HEK293 (cell line): ENCODE results near the gene PGPEP1.

Experiments used
- CTCF ChIA-PET: fragments of 350-600 bp; formaldehyde crosslinking; extraction: SDS; loops from one replicate; lab custom pipeline; 2021; ENCODE audit warnings: antibody characterized with exemption; lab: Yijun Ruan, JAX
- POLR2A ChIA-PET: fragments of 300-600 bp; formaldehyde crosslinking; extraction: SDS; loops from one replicate; lab custom pipeline; 2020; ENCODE audit warnings: antibody characterized with exemption, inconsistent platforms; lab: Yijun Ruan, JAX
- H3K27ac ChIP-seq: fragments of 200-500 bp; sonication (Bioruptor generic); 2 replicates; pipeline ENCODE4 v1.5.1; 2014; ENCODE audit warnings: low read depth, low read length, control low read depth, inconsistent platforms; ENCODE audit errors: extremely low read depth
- H3K36me3 ChIP-seq, 2 experiments: fragments of 200-500 bp in 1 of 2; sonication (Bioruptor generic) in 1 of 2; 1 replicate in 1 of 2; 2 replicates in 1 of 2; pipeline ENCODE4 v1.5.1; 2014 to 2017; ENCODE audit warnings: inconsistent platforms in 2 of 2, low read length in 2 of 2; ENCODE audit not compliant: control insufficient read depth in 2 of 2, insufficient read depth in 1 of 2
- H3K4me1 ChIP-seq: fragments of 200-500 bp; sonication (Bioruptor generic); 2 replicates; pipeline ENCODE4 v1.5.1; 2014; ENCODE audit warnings: mild to moderate bottlenecking, low read length, inconsistent platforms; ENCODE audit not compliant: control insufficient read depth, insufficient read depth
- H3K4me3 ChIP-seq: 2 replicates; pipeline ENCODE4 v1.5.1; 2011; ENCODE audit warnings: low read depth, mild to moderate bottlenecking, control low read depth, low read length, moderate library complexity
- H3K9me3 ChIP-seq: fragments of 200-500 bp; sonication (Bioruptor generic); 2 replicates; pipeline ENCODE4 v1.5.1; 2014; ENCODE audit warnings: low read depth, low read length, inconsistent platforms; ENCODE audit not compliant: control insufficient read depth, insufficient read depth
- CTCF ChIP-seq: fragments of 450-650 bp; formaldehyde crosslinking; IDR thresholded peaks from 2 replicates; pipeline ENCODE4 v1.5.1; 2016; ENCODE audit warnings: missing biosample characterization, missing genetic modification characterization
- EGR2 ChIP-seq: fragments of 450-650 bp; formaldehyde crosslinking; IDR thresholded peaks from 2 replicates; pipeline ENCODE4 v1.5.1; 2016; ENCODE audit warnings: low read depth, missing biosample characterization, missing genetic modification characterization
- KLF10 ChIP-seq: fragments of 450-650 bp; IDR thresholded peaks from 2 replicates; pipeline ENCODE4 v1.5.1; 2018; ENCODE audit warnings: missing biosample characterization, mild to moderate bottlenecking, missing genetic modification characterization
- KLF9 ChIP-seq: fragments of 450-650 bp; formaldehyde crosslinking; IDR thresholded peaks from 2 replicates; pipeline ENCODE4 v1.5.1; 2016; ENCODE audit warnings: missing biosample characterization, missing genetic modification characterization, low read depth
- RBAK ChIP-seq: fragments of 450-650 bp; formaldehyde crosslinking; IDR thresholded peaks from 2 replicates; pipeline ENCODE4 v1.5.1; 2016; ENCODE audit warnings: missing biosample characterization, missing genetic modification characterization
- SCRT2 ChIP-seq: fragments of 450-650 bp; formaldehyde crosslinking; IDR thresholded peaks from 2 replicates; pipeline ENCODE4 v1.5.1; 2016; ENCODE audit warnings: missing biosample characterization, missing genetic modification characterization
- YY1 ChIP-seq: fragments of 450-650 bp; formaldehyde crosslinking; IDR thresholded peaks from 2 replicates; pipeline ENCODE4 v1.5.1; 2018; ENCODE audit warnings: missing biosample characterization, missing genetic modification characterization
- ZBTB10 ChIP-seq: fragments of 450-650 bp; formaldehyde crosslinking; IDR thresholded peaks from 2 replicates; pipeline ENCODE4 v1.5.1; 2016; ENCODE audit warnings: missing biosample characterization, missing genetic modification characterization
- ZNF138 ChIP-seq: fragments of 450-650 bp; formaldehyde crosslinking; IDR thresholded peaks from 2 replicates; pipeline ENCODE4 v1.5.1; 2016; ENCODE audit warnings: missing biosample characterization, missing genetic modification characterization, borderline replicate concordance
- ZNF341 ChIP-seq: fragments of 450-650 bp; formaldehyde crosslinking; IDR thresholded peaks from 2 replicates; pipeline ENCODE4; 2016; ENCODE audit warnings: low read depth, missing biosample characterization, missing genetic modification characterization
- ZNF37A ChIP-seq: fragments of 450-650 bp; IDR thresholded peaks from 2 replicates; pipeline ENCODE4 v1.5.1; 2018; ENCODE audit warnings: missing biosample characterization, missing genetic modification characterization
- ZNF473 ChIP-seq: fragments of 450-650 bp; formaldehyde crosslinking; IDR thresholded peaks from 2 replicates; pipeline ENCODE4 v1.5.1; 2017; ENCODE audit warnings: missing biosample characterization, missing genetic modification characterization
- ZNF501 ChIP-seq: fragments of 450-650 bp; formaldehyde crosslinking; IDR thresholded peaks from 2 replicates; pipeline ENCODE4 v1.5.1; 2016; ENCODE audit warnings: missing biosample characterization, missing genetic modification characterization
- ZNF544 ChIP-seq: fragments of 450-650 bp; formaldehyde crosslinking; IDR thresholded peaks from 2 replicates; pipeline ENCODE4 v1.5.0; 2017; ENCODE audit warnings: missing biosample characterization, missing genetic modification characterization
- ZNF548 ChIP-seq: fragments of 450-650 bp; formaldehyde crosslinking; IDR thresholded peaks from 2 replicates; pipeline ENCODE4 v1.5.1; 2016; ENCODE audit warnings: missing biosample characterization, missing genetic modification characterization
- ZNF596 ChIP-seq: fragments of 450-650 bp; IDR thresholded peaks from 2 replicates; pipeline ENCODE4 v1.5.0; 2018; ENCODE audit warnings: missing biosample characterization, mild to moderate bottlenecking, missing genetic modification characterization, moderate library complexity
- ZNF610 ChIP-seq: fragments of 450-650 bp; formaldehyde crosslinking; IDR thresholded peaks from 2 replicates; pipeline ENCODE4 v1.5.1; 2016; ENCODE audit warnings: missing biosample characterization, missing genetic modification characterization, borderline replicate concordance
- ZNF645 ChIP-seq: fragments of 450-650 bp; formaldehyde crosslinking; IDR thresholded peaks from 2 replicates; pipeline ENCODE4; 2016; ENCODE audit warnings: missing biosample characterization, missing genetic modification characterization
- ZNF654 ChIP-seq: fragments of 450-650 bp; formaldehyde crosslinking; IDR thresholded peaks from 2 replicates; pipeline ENCODE4 v1.5.1; 2016; ENCODE audit warnings: low read depth, missing biosample characterization, missing genetic modification characterization
- ZSCAN30 ChIP-seq: fragments of 450-650 bp; IDR thresholded peaks from 2 replicates; pipeline ENCODE4 v1.5.1; 2018; ENCODE audit warnings: missing biosample characterization, mild to moderate bottlenecking, missing genetic modification characterization, moderate library complexity
- ZXDB ChIP-seq: fragments of 450-650 bp; formaldehyde crosslinking; IDR thresholded peaks from 2 replicates; pipeline ENCODE4 v1.5.1; 2016; ENCODE audit warnings: missing biosample characterization, missing genetic modification characterization
- TF ChIP-seq, protein P1 (sequence below): fragments of 450-650 bp; formaldehyde crosslinking; IDR thresholded peaks from 2 replicates; pipeline ENCODE4 v1.5.1; 2016; ENCODE audit warnings: missing biosample characterization, missing genetic modification characterization
- TF ChIP-seq, protein P2 (sequence below): fragments of 450-650 bp; formaldehyde crosslinking; IDR thresholded peaks from 2 replicates; pipeline ENCODE4 v1.5.1; 2016; ENCODE audit warnings: missing biosample characterization, missing genetic modification characterization
- TF ChIP-seq, protein P3 (sequence below): fragments of 450-650 bp; formaldehyde crosslinking; IDR thresholded peaks from 2 replicates; pipeline ENCODE4 v1.5.1; 2016; ENCODE audit warnings: missing biosample characterization, missing genetic modification characterization

PGPEP1 gene

DNA sequence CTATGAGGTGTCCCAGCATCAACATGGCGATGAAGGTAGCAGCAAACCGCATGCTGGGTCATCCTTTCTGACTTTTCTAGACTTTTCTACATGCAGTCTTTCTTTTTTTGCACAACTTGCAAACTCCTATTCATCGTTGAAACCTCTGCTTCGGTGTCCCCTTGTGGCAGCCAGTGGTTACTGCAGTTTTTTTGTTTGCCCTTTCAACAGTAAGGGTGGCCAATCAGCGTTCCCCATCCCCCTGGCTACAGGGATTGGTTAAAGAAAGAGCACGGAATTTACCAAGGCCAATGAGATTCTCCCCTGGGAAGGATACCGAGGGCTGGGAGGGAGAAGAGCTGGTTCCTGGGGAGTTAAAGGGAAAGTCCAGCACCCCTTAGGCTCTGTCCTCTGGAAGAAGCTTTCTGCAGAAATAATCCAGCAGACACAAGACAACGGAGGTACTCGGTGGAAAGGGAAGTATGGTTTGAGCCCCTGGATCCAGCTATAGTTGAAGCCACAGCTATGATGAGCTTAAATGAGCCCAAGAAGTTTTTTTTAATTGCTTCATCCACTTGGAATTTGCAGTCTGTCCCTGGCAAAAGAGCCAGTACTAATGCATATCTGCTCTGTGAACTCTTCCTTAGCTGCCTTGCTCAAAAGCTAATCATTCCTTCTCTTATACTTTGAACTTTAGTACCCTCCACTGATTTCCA, 11.9 kb upstream of the PGPEP1 start:
- Histone ChIP-seq H3K4me3 (peak overlapping the region; percentile 23), H3K9me3 (no peaks in the 10 kb centered on the region), H3K36me3 (no peaks in the 10 kb centered on the region), H3K27ac (peak overlapping the region; percentile 27; the same call in 1 of the 2 replicates), H3K4me1 (peaks cover 1% of the 10 kb centered on the region)
- CTCF ChIA-PET = interaction anchor here (0.6 to 9.9 kb wide), 47 partner anchors 8 to 736 kb away, joined by 3 to 195 read pairs (median 4); partner anchors contain the start of genes IQCN, JUND and SSBP4
- POLR2A ChIA-PET = interaction anchor here (0.5 to 4.9 kb wide), 13 partner anchors 10 to 136 kb away, joined by 3 to 117 read pairs (median 4); partner anchors contain the start of genes JUND, MPV17L2 and SSBP4
- TF ChIP-seq, protein P1, sequence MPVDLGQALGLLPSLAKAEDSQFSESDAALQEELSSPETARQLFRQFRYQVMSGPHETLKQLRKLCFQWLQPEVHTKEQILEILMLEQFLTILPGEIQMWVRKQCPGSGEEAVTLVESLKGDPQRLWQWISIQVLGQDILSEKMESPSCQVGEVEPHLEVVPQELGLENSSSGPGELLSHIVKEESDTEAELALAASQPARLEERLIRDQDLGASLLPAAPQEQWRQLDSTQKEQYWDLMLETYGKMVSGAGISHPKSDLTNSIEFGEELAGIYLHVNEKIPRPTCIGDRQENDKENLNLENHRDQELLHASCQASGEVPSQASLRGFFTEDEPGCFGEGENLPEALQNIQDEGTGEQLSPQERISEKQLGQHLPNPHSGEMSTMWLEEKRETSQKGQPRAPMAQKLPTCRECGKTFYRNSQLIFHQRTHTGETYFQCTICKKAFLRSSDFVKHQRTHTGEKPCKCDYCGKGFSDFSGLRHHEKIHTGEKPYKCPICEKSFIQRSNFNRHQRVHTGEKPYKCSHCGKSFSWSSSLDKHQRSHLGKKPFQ = no peak
- TF ChIP-seq ZNF473 (no peak), KLF9 (tag by site-specific recombination) (no peak), ZNF610 (tag by site-specific recombination) (no peak), ZSCAN30 (tag by site-specific recombination) (no peak), ZBTB10 (tag by site-specific recombination) (no peak), RBAK (tag by site-specific recombination) (no peak), ZXDB (tag by site-specific recombination) (no peak), ZNF37A (tag by site-specific recombination) (no peak), SCRT2 (tag by site-specific recombination) (no peak), ZNF501 (tag by site-specific recombination) (no peak), ZNF544 (tag by site-specific recombination) (no peak), ZNF654 (tag by site-specific recombination) (peak; percentile 76), ZNF645 (no peak), ZNF138 (tag by site-specific recombination) (no peak), CTCF (tag by site-specific recombination) (peak; percentile 59; the same call in 1 of the 2 replicates), YY1 (tag by site-specific recombination) (no peak), ZNF341 (tag by site-specific recombination) (peak; percentile 88), ZNF596 (tag by site-specific recombination) (no peak), EGR2 (no peak), KLF10 (no peak; the same call in 1 of the 2 replicates), ZNF548 (no peak)
- TF ChIP-seq, protein P2, sequence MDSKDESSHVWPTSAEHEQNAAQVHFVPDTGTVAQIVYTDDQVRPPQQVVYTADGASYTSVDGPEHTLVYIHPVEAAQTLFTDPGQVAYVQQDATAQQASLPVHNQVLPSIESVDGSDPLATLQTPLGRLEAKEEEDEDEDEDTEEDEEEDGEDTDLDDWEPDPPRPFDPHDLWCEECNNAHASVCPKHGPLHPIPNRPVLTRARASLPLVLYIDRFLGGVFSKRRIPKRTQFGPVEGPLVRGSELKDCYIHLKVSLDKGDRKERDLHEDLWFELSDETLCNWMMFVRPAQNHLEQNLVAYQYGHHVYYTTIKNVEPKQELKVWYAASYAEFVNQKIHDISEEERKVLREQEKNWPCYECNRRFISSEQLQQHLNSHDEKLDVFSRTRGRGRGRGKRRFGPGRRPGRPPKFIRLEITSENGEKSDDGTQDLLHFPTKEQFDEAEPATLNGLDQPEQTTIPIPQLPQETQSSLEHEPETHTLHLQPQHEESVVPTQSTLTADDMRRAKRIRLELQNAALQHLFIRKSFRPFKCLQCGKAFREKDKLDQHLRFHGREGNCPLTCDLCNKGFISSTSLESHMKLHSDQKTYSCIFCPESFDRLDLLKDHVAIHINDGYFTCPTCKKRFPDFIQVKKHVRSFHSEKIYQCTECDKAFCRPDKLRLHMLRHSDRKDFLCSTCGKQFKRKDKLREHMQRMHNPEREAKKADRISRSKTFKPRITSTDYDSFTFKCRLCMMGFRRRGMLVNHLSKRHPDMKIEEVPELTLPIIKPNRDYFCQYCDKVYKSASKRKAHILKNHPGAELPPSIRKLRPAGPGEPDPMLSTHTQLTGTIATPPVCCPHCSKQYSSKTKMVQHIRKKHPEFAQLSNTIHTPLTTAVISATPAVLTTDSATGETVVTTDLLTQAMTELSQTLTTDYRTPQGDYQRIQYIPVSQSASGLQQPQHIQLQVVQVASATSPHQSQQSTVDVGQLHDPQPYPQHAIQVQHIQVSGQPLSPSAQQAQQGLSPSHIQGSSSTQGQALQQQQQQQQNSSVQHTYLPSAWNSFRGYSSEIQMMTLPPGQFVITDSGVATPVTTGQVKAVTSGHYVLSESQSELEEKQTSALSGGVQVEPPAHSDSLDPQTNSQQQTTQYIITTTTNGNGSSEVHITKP (tag by site-specific recombination) = peak; percentile 46; the same call in 1 of the 2 replicates
- TF ChIP-seq, protein P3, sequence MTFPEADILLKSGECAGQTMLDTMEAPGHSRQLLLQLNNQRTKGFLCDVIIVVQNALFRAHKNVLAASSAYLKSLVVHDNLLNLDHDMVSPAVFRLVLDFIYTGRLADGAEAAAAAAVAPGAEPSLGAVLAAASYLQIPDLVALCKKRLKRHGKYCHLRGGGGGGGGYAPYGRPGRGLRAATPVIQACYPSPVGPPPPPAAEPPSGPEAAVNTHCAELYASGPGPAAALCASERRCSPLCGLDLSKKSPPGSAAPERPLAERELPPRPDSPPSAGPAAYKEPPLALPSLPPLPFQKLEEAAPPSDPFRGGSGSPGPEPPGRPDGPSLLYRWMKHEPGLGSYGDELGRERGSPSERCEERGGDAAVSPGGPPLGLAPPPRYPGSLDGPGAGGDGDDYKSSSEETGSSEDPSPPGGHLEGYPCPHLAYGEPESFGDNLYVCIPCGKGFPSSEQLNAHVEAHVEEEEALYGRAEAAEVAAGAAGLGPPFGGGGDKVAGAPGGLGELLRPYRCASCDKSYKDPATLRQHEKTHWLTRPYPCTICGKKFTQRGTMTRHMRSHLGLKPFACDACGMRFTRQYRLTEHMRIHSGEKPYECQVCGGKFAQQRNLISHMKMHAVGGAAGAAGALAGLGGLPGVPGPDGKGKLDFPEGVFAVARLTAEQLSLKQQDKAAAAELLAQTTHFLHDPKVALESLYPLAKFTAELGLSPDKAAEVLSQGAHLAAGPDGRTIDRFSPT (tag by site-specific recombination) = no peak
